Activated gamma-delta T cell (primary cell): ENCODE results near the gene TXN.
A peak's percentile ranks its signal among the peaks of the same experiment; 100 is the strongest.
"Not testable (repeated sequence)": the region's sequence is repeated elsewhere in the genome, so short reads cannot be mapped to it uniquely, and the experiment has no call there.

ENCODE experiments used
- DNase-seq: peaks from one replicate; lab custom pipeline; 2025; lab: John Stamatoyannopoulos, UW

TXN gene

DNA sequence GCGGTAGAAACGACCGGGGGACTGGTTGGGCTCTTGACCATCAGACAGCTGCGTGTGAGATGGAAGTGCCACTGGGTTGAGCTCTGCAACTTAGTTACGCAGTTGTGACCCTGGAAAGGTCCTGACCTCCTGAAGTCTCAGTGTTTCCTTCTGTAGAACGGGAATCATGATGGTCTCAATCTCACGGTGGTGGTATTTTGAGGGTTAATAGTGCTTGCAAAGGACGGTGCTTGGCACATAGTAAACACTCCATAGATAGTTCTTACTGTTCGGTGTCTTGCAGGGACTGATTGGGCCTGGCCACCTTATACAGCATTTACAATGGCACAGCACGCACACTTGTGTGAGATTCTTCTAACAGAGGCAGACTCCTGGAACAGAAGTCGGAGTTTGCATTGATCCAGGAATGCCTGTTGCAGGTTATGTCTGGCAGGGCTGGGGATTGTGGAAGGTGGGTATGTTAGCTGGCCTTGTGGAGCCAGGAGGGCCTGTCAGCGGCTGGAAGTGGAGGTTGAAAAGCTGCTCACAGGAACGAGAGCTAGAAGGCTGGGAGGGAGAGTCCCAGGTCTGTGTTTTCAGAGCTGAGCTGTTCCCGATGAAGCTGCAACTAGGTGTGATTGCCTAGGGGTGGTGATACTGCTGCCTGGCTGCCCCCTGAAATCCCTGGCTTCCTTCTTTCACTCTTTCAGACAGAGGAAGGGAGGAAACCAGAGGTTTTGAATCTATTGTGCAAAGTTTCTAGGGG is 962 bp upstream of the TXN start:
- no peak for DNase-seq

DNA sequence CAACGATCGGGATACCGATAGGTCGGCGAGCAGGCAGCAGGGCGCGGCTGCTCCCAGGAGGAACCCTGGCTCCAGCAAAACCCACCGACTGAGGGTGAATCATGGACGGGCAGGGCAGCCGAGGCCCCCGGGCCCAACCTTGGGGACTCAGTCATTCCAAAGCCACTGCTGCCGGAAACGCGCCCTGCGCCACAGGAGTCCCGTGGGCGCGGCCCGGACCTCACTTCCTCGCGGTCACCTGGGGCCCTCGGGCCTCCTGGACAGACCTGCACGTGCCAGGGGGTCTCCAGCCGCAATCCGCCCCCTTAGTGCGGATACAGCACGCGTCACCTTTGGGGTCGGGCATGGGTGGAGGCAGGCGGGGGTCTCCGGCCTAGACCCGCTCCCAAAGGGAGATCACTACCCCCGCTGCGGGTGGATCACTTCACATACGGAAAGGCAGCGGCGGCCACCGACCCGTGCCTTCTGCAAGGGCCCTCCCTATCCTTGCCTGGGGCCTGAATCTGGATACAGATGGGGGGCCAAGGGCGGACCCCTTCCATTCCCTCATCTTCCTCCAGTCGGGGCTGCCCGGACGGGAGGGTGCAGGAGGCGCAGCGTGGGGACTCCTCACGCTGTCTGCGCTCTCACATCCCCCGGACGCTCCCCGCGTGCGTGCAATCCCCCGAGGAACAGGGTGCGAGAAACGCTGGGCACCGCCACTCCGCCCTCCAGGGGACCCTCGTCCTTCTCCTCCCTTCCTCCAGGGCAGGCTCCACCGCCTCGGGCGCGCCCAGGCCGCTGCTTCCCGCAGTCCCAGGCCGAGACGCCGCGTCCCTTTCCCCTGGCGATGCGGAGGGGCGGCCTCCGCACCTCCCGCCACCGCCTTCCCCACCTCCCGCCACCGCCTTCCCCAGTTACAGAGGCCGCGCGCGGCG is 586 bp downstream of the TXN start:
- DNase-seq = peak; percentile 39

DNA sequence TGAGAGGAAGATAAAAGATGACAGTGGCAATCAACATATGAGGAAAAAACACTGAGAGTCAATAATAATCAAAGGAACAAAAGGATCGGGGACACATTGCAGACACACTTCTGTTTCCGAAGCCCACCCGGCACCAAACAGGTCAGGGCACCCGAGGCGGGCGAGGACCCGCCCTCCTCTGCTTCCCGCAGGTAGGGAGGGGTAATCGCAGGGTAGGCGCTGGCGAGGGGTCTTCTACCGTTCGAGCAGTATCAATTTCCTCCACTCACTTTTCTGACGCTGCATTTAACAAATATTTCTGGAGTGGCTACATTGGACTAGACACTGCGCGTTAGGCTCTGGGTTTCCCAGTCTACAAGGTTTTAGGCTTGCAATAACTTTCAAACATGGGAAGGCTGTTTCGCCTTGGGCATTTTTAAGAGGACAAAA is 1.3 kb downstream of the TXN start:
- DNase-seq = no peak

DNA sequence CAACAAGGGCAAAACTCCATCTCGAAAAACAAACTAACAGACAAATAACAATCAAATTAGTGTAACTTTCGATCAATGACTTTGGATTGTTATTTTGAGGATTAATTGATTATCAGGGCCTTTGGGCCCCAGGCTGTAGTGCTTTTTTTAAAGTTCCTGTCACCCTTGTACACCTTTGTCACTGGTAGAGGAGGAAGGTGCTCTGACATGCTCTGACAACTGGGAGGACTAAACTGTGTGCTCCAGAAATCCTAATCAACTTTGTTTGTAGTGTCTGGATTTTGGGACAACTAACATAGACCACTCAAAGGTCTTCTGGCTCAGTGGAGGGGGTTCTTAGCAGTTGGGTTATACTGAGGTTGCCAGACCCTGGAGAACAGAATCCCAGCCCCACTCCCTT is 1.8 kb downstream of the TXN start:
- DNase-seq = no peak

DNA sequence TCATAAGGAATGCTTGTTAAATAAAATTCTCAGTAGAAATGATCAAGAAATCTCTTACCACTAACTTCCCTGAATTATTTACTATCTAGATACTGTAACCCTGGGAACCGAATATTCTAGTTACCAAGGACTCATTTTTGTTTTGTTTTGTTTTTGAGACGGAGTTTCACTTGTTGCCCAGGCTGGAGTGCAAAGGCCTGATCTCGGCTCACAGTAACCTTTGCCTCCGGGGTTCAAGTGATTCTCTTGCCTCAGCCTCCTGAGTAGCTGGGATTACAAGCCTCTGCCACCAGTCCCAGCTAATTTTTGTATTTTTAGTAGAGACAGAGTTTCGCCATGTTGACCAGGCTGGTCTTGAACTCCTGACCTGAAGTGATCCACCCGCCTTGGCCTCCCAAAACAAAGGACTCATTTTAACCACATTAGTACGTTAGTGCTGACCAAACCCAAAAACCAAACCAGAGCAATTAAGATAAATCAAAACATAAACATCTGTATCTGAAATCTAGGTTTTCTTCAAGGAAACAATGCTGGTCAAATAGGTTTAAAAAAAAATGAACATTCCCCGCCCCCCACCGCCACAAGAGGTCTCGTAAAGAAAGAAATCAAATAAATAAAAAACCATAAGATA is 3.7 kb downstream of the TXN start:
- no peak for DNase-seq

DNA sequence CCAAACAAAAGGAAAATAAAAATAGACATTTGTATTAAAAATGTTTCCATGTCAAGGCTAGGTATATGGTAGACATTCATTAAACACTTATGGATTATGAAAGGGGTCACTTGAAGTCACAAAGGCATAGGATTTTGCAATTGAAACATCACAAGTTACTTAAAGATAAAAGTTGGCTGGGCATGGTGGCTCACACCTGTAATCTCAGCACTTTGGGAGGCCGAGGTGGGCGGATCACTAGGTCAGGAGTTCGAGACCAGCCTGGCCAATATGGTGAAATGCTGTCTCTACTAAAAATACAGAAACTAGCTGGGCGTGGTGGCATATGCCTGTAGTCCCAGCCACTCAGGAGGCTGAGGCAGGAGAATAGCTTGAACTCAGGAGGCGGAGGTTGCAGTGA is 4.5 kb downstream of the TXN start:
- not testable (repeated sequence) for DNase-seq

DNA sequence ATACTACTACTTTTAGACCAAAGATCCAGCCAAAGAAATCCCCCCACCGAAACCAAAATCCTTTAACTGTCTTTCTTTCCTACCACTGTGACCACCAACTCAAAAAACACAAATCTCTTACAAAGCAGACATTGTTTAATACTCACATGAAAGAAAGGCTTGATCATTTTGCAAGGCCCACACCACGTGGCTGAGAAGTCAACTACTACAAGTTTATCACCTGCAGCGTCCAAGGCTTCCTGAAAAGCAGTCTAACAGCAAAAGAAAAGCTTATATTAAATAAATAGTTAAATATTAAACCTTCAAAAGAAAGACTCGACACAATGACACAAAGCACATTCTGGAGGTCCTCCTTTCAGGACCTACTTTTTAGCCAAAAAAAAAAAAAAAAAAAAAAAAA is 5.1 kb downstream of the TXN start:
- no peak for DNase-seq

DNA sequence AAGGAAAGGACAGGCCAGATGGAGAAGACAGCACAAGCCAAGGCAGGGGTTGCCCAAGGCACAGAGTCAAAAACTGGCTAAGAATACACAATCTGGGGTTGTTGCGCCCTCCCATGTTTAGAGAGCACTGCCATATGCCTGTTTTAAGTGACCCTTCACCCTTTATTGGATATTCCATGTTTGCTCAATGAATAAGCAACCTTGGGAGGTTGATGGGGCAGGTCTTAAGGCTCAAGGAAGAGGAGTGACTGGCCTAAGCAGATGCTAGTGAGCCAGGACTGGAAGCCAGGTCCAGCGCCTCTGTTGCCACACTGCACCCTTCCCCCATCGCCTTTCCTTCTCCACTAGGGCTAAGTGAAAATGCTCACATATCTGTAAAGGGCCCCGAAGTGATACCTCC is 6.7 kb downstream of the TXN start:
- DNase-seq = no peak

DNA sequence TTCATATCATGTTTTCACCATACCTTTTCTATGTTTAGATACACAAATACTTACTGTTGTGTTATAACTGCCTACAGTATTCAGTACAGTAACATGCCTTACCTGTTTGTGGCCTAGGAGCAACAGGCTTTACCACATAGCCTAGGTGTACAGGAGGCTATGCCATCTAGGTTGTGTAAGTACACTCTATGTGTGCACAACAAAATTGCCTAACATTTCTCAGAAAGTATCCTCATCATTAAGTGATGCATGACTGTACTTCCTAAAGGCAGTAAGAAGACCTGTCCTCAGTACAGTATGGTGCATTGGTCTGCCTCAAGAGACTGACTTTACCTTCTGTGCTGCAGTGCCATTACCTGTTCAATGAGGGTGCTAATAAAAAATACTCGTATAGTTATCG is 7.9 kb downstream of the TXN start:
- DNase-seq = no peak

DNA sequence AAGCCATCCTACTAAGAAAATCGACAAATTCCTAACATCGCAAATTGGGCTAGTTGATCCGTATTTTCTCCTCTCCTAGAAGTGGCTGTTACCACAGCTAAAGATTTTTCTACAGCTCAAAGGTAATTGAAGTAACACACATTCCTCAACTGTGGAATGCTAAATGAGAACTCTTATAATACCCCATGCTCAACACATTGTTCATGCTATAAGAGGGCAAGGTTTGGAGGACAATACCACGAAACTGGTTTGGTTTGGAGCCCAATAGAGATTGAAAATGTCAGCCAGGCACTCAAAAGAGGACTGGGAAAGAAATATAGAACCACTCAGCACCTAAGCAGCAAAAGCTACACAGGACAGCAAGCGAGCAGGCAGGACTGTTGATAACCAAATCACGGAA is 10.1 kb downstream of the TXN start:
- DNase-seq = no peak

DNA sequence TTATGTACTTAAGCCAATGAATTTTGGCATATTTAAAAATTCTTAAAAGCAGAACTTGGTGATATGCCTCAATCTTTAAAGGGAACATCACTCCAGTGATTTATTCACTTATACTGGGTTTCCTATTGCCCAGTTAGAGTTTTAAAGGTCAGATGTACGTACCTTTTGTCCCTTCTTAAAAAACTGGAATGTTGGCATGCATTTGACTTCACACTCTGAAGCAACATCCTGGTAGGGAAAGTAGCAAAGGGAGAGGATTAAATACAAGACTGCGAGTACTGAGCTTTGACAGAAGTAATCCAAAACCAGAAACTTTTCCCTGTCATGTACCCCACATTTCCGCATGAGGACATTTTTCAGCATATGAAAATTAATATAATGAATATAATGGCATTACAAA is 11.7 kb downstream of the TXN start:
- no peak for DNase-seq

DNA sequence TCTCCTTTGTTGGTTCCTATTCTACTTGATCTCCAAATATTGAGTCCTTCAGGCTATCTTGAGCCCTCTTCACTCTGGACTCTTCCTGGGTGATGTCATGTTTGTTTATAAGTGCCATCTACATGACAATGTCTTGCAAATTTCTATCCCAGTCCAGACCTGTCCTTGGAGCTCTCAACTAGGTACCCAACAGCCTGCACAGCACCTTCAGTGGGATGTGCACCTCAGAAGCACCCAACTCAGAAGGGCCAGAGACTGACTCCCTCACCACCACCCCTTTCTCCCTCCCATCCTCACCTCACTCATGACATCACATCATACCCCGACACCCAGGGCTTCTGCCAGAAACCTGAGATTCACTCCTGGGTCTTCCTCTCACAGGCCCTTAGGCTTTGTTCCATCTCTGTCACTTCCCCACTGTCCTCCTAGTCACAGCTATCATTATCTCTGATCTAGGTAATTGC is 14.4 kb downstream of the TXN start:
- no peak for DNase-seq

DNA sequence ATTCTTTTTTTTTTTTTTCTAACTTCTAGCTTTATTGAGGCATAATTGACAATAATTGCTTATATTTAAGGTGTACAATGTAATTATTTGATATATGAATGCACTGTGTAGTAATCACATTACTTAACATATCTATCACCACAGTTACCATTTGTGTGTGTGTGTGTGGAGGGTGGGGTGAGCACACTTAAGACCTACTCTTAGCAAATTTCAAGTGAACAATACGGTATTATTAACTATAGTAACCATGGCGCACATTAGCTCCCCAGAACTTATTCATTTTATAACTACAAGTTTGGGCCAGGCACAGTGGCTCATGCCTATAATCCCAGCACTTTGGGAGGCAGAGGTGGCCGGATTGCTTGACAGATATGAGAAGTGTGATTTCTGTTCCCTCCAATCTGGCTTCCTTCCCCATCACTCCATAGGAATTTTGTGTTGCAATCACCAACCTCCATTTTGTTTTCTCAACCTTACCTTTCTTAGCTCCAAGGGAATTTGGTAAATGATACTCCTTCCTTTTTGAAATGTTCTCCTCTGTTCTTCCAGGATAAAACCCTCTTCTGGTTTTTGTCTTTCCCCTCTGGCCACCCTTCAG is 14.9 kb downstream of the TXN start:
- no peak for DNase-seq

DNA sequence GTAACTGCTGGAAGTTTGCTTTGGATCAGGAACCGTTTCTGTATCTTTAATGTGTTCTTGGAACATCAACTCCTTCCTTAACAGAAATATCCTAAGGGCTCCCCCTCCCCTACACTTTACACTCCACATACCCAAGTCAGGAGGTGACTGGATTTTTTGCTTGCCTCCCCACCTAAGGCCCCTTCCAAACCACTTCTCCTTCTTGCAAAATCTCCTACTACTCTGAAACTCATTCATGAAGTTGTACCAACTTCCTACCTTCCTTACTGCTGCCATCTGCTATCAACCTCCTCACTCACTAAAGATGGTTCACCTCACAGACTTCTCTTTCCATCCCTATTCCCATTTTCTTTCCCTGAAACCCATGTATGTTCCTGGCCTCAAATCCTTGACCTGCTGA is 16.1 kb downstream of the TXN start:
- no peak for DNase-seq

DNA sequence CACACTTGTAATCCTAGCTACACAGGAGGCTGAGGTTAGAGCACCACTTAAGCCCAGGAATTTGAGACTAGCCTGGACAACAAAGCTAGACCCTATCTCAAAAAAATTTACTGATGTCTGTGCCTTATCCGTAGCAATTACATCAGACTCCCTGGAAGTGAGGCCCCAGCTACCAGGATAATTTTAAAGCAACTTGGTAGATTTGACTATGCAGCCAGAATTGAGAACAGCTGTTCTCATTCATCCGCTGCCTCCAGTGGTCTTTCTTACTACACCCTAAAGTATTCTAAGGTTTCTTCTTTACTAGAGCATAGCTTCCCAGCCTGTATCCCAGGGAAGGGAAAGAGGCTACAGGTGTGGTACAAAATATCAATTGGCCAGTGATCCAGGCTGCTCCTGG is 28.0 kb downstream of the TXN start:
- no peak for DNase-seq

DNA sequence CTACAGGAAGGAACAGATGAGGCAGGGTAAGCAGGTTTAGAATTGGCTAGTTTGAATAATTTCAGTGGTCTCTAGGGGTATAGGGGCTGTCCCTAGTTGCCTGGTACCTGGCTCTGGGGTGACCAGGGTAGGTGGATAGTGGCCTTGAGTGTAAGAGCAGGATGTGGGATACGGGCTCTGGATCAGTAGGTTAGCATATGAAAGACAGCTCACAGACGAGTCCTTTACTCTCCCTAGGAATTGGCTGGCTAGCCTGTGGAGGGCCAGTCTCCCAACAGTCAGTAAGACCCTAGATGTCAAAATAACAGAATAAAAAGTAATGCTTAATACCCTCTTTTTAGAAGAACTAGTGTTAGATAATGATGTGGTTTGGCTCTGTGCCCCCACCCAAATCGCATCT is 31.7 kb downstream of the TXN start:
- no peak for DNase-seq

DNA sequence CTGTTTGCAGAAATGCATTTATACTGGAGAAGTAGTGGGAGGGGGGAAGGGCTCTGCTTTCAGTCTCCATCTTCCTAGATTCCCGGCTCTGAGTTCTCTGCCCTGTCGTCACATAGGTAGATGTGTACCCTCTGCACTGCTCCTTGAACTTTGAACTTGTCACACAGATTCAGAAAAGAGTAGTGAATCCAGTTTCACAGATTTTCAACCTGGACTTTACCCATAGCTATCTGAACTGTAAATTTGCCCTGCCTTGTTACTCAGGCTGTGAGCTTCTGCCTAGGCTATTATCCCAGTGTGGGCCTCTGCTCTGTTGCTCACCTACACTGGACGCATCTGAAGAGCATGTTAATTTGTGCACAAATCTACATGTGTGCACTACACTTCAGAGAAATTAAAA is 35.5 kb downstream of the TXN start:
- no peak for DNase-seq

DNA sequence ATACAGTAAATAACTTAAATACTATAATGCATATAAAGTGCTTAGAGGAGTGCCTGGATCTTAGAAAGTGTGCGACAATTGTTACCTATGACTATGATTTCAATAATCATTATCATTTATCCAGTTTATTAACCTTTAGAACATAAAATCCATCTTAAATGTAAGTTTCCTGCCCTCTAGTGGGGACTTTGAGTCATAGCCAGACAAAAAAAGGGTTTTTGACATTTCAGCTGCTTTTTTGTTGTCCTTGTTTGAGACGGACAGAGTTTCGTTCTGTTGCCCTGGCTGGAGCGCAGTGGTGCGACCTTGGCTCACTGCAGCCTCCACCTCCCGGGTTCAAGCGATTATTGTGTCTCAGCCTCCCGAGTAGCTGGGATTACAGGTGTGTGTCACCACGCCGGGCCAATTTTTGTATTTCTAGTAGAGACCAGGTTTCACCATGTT is 38.6 kb downstream of the TXN start:
- DNase-seq = no peak

DNA sequence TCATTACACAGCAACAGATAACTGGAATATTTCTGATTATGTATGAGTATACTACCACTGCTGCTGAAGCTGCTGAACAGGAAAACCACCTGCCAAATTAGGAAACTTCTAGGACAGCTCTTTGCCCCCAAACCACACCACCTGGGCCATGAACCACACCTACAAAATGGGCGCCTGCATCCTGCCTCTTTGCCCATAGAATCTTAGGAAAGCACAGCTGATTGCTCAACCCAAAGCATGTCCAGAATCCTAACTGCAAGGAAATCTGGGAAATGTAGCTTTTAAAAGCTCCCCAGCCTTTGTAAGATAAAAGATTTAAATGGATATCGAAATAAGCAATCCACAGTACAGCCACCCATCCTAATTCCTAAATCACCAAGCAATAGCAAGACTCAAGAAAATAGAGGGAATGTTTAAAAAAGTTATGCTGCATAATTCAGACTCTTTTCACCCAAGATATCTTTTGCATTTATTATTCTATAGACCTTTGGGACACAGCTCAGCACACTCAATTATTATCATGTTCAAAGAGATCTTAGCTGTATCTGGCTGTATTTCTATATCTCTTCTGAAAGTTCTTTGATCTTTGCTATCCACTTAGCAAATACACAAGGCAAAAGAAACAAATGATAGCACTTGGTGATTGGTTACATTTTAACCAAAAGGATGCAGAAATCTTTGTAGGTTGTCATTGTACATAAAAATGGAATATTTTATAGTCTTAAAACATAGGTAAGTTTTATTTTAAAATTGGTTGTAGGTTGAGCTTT is 41.5 kb downstream of the TXN start:
- no peak for DNase-seq

DNA sequence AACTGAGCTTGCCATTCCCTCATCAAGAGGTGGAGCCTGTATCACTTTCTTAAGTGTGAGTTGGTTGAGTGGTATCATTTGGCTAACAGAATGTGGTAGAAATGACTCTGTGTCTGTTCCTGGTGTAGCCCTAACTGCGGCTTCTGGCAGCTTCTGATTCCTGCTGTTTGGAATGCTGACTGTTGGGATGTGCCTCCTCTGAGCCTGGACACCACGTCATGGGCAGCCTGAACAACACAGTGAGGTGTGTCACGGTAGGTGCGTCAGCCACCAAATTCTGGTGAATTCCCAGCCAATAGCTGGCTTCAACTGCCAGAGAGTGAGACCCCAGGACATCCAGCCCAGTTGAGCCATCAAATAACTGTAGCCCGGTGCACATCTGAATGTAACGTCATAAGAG is 42.2 kb downstream of the TXN start:
- DNase-seq = no peak

DNA sequence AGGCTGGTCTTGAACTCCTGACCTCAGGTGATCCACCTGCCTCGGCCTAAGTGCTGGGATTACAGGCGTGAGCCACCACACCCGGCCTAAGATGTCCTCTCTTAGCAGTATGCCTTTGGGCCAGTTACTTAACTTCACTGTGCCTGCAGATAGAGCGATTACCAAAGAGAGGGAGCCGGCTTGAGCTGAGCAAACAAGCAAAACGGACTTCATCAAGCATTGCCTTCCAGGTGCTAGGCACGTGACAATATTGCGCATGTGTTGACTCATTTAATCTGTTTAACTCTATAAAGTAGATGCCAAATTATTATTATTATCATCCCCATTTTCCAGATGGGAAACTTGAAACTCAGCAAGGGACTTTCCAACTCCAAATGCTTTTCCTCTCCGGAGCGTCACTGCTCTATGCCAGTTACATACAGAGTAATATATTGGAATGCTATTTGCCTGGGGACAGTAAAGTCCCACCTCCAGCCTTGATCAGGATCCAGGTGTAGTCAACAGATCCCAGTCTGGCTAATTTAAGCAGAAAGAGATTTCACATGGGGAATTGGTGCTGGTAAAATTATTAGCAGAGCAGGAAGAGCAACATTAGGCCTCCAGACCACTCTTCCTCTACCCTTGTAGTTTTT is 42.8 kb downstream of the TXN start:
- DNase-seq = no peak
